ENCODE results near the gene TMEM128.
"Not testable (repeated sequence)": the region's sequence is repeated elsewhere in the genome, so short reads cannot be mapped to it uniquely, and the experiment has no call there.

The TMEM128 gene

GRCh38 chr4:4254666-4255065, 6.6 kb upstream of the TMEM128 start:
- DNase-seq: no peak

GRCh38 chr4:4254199-4254598, 6.2 kb upstream of the TMEM128 start:
- no peak for DNase-seq

DNA sequence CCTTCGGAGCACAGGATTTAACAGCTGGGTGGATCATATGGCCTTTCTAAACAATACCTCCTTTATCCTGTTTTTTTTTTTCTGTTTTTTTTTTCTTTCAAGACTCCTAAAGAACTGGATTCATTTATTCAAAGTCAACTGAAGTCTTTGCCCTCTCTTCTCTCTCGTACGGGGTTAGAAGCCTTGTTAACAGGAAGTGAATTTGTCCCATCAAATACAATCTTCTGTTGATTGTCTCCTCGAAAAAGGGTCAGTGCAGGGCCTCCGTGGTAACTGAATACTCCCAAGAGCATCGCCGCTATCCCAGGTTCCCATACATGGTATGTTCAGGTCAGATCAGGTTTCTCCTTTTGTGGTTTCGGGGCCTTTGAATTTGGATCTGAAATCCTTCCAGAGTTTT, 1.8 kb upstream of the TMEM128 start:
- no peak for DNase-seq

- DNase-seq: not testable (repeated sequence)
Measured at GRCh38 chr4:4249342-4249741, 1.3 kb upstream of the TMEM128 start.

GRCh38 chr4:4248885-4249203, 821 bp upstream of the TMEM128 start:
- no peak for DNase-seq

GRCh38 chr4:4247696-4248028, 361 bp downstream of the TMEM128 start:
- no peak for DNase-seq

- no peak for DNase-seq
Measured at GRCh38 chr4:4245172-4245571, 2.9 kb downstream of the TMEM128 start.

- not testable (repeated sequence) for DNase-seq
Measured at GRCh38 chr4:4239551-4239950, 8.5 kb downstream of the TMEM128 start.

DNA sequence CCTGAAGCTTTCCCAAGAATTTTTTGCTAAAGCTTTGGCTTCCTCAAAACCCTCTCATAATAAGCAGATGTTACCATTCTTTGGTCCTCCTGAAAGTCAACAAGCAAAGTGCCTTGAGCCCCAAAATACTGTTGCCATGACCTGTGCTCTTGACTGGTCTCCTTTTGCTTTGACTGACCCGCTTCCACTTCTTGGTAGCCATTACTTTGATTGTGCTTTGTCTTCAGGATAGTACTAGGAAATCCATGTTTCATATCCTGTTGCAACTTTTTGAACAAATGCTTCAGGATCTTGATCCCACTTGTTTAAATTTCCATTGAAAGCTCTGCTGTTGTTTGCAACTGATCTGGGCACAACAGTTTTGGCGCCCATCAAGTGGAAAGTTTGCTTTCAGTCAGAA, 14.4 kb downstream of the TMEM128 start:
- DNase-seq: no peak

DNA sequence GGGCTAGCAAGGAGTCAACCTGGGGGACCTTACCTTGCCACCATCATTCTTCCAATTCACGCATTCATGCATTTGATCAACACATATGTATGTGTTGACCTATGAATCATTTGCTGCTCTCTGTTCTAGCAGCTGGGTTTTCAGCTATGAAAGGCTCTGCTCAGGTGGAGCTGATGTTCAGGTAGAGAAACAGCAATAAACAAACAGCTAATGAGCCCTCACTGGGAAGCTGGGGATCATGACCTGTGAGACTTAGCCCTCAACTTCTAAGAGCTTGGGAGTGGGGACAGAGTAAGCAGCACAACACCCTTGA, 19.7 kb downstream of the TMEM128 start:
- no peak for DNase-seq

- no peak for DNase-seq
Measured at GRCh38 chr4:4227510-4228355, 20.3 kb downstream of the TMEM128 start.

GRCh38 chr4:4226606-4227438, 21.2 kb downstream of the TMEM128 start, which contains the start of gene OTOP1:
Gene OTOP1 (minus strand): TSS chr4:4226929. CDS start chr4:4226864, 65 bp downstream.
- no peak for DNase-seq

GRCh38 chr4:4225915-4226605, 22.0 kb downstream of the TMEM128 start:
- no peak for DNase-seq

- DNase-seq: no peak
Measured at GRCh38 chr4:4217113-4217512, 30.9 kb downstream of the TMEM128 start.

DNA sequence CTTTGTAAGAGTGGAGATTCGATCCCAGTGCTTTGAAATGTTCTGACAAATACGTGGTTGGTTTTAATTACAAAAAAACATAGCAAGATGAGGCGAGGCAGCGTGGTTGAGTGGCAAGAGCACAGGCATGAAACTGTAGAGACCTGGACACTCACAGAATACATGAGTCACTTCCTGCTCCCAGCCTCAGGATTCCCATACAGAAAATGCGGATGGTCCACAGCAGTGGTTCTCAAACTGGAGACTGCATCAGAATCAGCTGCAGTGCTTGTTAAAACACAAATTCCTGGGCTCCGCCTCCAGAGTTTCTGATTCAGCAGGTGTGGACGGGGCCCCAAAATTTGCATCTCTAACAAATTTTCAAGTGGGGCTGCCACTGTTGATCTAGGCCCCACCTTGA, 31.4 kb downstream of the TMEM128 start:
- no peak for DNase-seq

GRCh38 chr4:4213674-4214073, 34.3 kb downstream of the TMEM128 start:
- DNase-seq: not testable (repeated sequence)

- no peak for DNase-seq
Measured at GRCh38 chr4:4206204-4206603, 41.8 kb downstream of the TMEM128 start.

DNA sequence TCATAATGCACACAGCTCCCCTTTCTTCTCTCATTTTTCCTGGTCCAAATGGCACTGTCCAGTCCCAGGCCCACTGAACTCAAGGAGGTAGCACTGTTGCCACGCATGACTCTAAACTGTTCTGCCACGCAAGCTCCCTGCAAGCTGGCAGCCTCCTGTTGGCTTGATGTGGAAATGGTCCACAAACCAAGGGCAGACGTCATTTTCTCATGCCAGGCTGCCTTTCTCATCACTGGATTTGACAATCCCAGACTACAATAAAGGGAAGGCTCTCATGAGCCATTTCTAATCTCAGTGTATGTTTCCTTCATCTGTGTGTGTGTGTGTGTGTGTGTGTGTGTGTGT, 43.6 kb downstream of the TMEM128 start:
- DNase-seq: no peak

DNA sequence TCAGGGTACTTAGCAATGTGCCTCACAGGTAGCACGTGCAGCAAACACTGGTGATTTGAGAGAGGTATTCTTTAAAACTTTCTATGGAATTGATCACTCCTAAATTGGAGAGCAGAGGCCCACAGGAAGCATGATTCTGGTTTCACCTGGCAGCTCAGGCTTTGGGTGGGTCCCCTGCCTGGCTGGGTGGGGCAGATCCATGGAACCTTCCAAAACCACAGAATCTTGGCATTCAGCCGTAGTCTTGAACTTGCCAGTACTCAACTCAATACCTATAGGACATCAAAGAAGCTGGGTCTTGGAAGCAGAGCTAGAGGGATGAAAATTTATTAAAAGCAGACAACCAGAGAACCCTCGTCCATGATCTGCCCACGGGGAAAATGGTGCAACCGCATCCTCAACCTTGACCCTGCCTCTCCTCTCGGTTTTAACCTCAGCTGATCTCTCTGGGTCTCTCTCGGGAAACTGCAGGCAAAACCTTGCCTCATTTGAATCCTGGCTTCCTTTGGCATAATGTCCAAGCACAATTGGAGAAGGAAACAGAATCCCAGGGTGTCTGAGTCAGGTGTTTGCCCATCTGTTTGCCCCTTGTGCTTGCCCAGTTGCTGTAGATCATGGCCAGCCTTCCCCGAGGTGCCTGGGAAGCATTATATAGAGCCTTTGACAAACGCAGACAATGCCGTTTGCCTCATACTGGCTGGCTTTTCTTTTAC, 44.2 kb downstream of the TMEM128 start:
- no peak for DNase-seq

- DNase-seq: no peak
Measured at GRCh38 chr4:4202510-4202909, 45.5 kb downstream of the TMEM128 start.

DNA sequence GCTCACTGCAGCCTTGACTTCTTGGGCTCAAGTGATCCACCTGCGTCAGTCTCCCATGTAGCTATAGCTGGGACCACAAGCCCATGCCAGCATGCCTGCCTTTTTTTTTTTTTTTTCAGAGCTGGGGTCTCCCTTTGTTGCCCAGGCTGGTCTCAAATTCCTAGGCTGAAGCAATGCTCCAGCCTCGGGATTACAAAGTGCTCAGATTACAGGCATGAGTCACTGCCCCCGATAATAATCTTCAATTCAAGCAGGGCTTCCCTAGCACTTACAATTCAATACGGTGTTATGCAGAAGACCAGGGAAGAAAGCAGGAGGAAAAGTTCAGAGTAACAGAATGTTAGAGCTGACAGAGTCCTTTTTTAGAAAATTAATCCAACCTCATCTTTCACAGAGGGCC, 47.4 kb downstream of the TMEM128 start:
- DNase-seq: no peak

- DNase-seq: no peak
Measured at GRCh38 chr4:4195354-4195753, 52.7 kb downstream of the TMEM128 start.

GRCh38 chr4:4188557-4188956, 59.5 kb downstream of the TMEM128 start:
- DNase-seq: not testable (repeated sequence)

Measured in NCI-H748 treated with DMSO at 0.1 percent for 48 hours (cell line).